Measurements from ENCODE around the gene NUAK1.

Gene NUAK1

GRCh38 chr12:106066051-106066705, 72.6 kb downstream of the NUAK1 start:
- H3K4me3 ChIP-seq (ENCODE audit: low read depth, low read length) = no peak overlapping the region

GRCh38 chr12:106065506-106065905, 73.2 kb downstream of the NUAK1 start:
- H3K4me3 ChIP-seq (ENCODE audit: low read depth, low read length) = no peak overlapping the region

GRCh38 chr12:106064721-106065021, 74.1 kb downstream of the NUAK1 start:
- no peak overlapping the region for H3K4me3 ChIP-seq (ENCODE audit: low read depth, low read length)

- H3K4me3 ChIP-seq (ENCODE audit: low read depth, low read length) = no peak overlapping the region
Measured at GRCh38 chr12:106063826-106064720, 74.7 kb downstream of the NUAK1 start.

- H3K4me3 ChIP-seq (ENCODE audit: low read depth, low read length) = no peak overlapping the region
Measured at GRCh38 chr12:106062693-106063092, 76.1 kb downstream of the NUAK1 start.

GRCh38 chr12:106058256-106059182, 80.2 kb downstream of the NUAK1 start:
- H3K4me3 ChIP-seq (ENCODE audit: low read depth, low read length) = no peak overlapping the region

GRCh38 chr12:106054049-106054448, 84.7 kb downstream of the NUAK1 start:
- no peak overlapping the region for H3K4me3 ChIP-seq (ENCODE audit: low read depth, low read length)

- no peak overlapping the region for H3K4me3 ChIP-seq (ENCODE audit: low read depth, low read length)
Measured at GRCh38 chr12:106051853-106052531, 86.8 kb downstream of the NUAK1 start.

GRCh38 chr12:106049546-106049945, 89.2 kb downstream of the NUAK1 start:
- no peak overlapping the region for H3K4me3 ChIP-seq (ENCODE audit: low read depth, low read length)

GRCh38 chr12:106049105-106049504, 89.6 kb downstream of the NUAK1 start:
- H3K4me3 ChIP-seq (ENCODE audit: low read depth, low read length) = no peak overlapping the region

- H3K4me3 ChIP-seq (ENCODE audit: low read depth, low read length) = no peak overlapping the region
Measured at GRCh38 chr12:106048676-106049075, 90.1 kb downstream of the NUAK1 start.

GRCh38 chr12:106048016-106048415, 90.7 kb downstream of the NUAK1 start:
- no peak overlapping the region for H3K4me3 ChIP-seq (ENCODE audit: low read depth, low read length)

- no peak overlapping the region for H3K4me3 ChIP-seq (ENCODE audit: low read depth, low read length)
Measured at GRCh38 chr12:106046947-106047346, 91.8 kb downstream of the NUAK1 start.

- no peak overlapping the region for H3K4me3 ChIP-seq (ENCODE audit: low read depth, low read length)
Measured at GRCh38 chr12:106046301-106046846, 92.4 kb downstream of the NUAK1 start.

GRCh38 chr12:106045251-106045674, 93.5 kb downstream of the NUAK1 start:
- no peak overlapping the region for H3K4me3 ChIP-seq (ENCODE audit: low read depth, low read length)

- H3K4me3 ChIP-seq (ENCODE audit: low read depth, low read length) = no peak overlapping the region
Measured at GRCh38 chr12:106044773-106045172, 94.0 kb downstream of the NUAK1 start.

GRCh38 chr12:106042037-106042436, 96.7 kb downstream of the NUAK1 start:
- H3K4me3 ChIP-seq (ENCODE audit: low read depth, low read length) = no peak overlapping the region

GRCh38 chr12:106040521-106040920, 98.2 kb downstream of the NUAK1 start:
- no peak overlapping the region for H3K4me3 ChIP-seq (ENCODE audit: low read depth, low read length)

- no peak overlapping the region for H3K4me3 ChIP-seq (ENCODE audit: low read depth, low read length)
Measured at GRCh38 chr12:106039646-106040404, 98.9 kb downstream of the NUAK1 start.

- H3K4me3 ChIP-seq (ENCODE audit: low read depth, low read length) = no peak overlapping the region
Measured at GRCh38 chr12:106039242-106039641, 99.5 kb downstream of the NUAK1 start.

Data from iPS-11a (cell line).